Neural progenitor cell (in vitro differentiated cells): ENCODE data around the gene FRRS1. TPM values are rescaled to one million over a fixed set of nuclear protein-coding genes. Genes with fewer than 3 reads are reported as not detected.

Experiments used
- DNase-seq: peaks from one replicate; pipeline ENCODE4 v3.0.0-alpha.2; 2016; ENCODE audit warnings: low spot score
- H2AFZ ChIP-seq: fragments of 200-600 bp; sonication (generic); replicated peaks from 2 replicates; pipeline ENCODE4 v1.6.1; 2016; ENCODE audit warnings: antibody characterized with exemption
- H3F3A ChIP-seq: fragments of 200-600 bp; sonication (generic); 2 replicates; pipeline ENCODE4 v1.6.1; 2016; ENCODE audit warnings: antibody characterized with exemption, low read depth
- H3K27ac ChIP-seq: fragments of 200-600 bp; sonication (generic); 2 replicates; pipeline ENCODE4 v1.5.1; 2016; ENCODE audit warnings: mild to moderate bottlenecking
- H3K27me3 ChIP-seq: fragments of 200-600 bp; sonication (generic); 2 replicates; pipeline ENCODE4 v1.6.1; 2016; ENCODE audit warnings: mild to moderate bottlenecking, moderate library complexity
- H3K36me3 ChIP-seq: fragments of 200-600 bp; sonication (generic); 2 replicates; pipeline ENCODE4 v1.5.1; 2016
- H3K4me1 ChIP-seq: fragments of 200-600 bp; sonication (generic); 2 replicates; pipeline ENCODE4 v1.6.1; 2016; ENCODE audit warnings: mixed run types
- H3K4me2 ChIP-seq: fragments of 200-600 bp; sonication (generic); 2 replicates; pipeline ENCODE4 v1.6.1; 2016
- H3K4me3 ChIP-seq: fragments of 200-600 bp; sonication (generic); 2 replicates; pipeline ENCODE4 v1.5.1; 2016
- H3K79me2 ChIP-seq: fragments of 200-600 bp; sonication (generic); 2 replicates; pipeline ENCODE4 v1.6.1; 2016; ENCODE audit warnings: low read depth
- H3K9ac ChIP-seq: fragments of 200-600 bp; sonication (generic); 2 replicates; pipeline ENCODE4 v1.6.1; 2016
- H3K9me3 ChIP-seq: fragments of 200-600 bp; sonication (generic); 2 replicates; pipeline ENCODE4 v1.5.1; 2016; ENCODE audit warnings: low read depth
- H4K20me1 ChIP-seq: fragments of 200-600 bp; sonication (generic); 2 replicates; pipeline ENCODE4 v1.6.1; 2016; ENCODE audit warnings: low read depth
- H3K27ac Mint-ChIP-seq: 3 replicates; pipeline ENCODE4 v1.8.0; 2021; ENCODE audit warnings: mixed read lengths
- H3K27me3 Mint-ChIP-seq: 2 replicates; pipeline ENCODE4 v1.8.0; 2022; ENCODE audit warnings: low read depth, mild to moderate bottlenecking, inconsistent platforms, moderate library complexity, mixed read lengths; ENCODE audit not compliant: insufficient read depth
- H3K36me3 Mint-ChIP-seq: 3 replicates; pipeline ENCODE4 v1.8.0; 2021; ENCODE audit warnings: mixed read lengths
- H3K4me1 Mint-ChIP-seq: 3 replicates; pipeline ENCODE4 v1.8.0; 2021; ENCODE audit warnings: mixed read lengths
- H3K4me3 Mint-ChIP-seq: 3 replicates; pipeline ENCODE4 v1.8.0; 2021; ENCODE audit warnings: mild to moderate bottlenecking, moderate library complexity, mixed read lengths
- H3K9me3 Mint-ChIP-seq: 3 replicates; pipeline ENCODE4 v1.8.0; 2020; ENCODE audit warnings: mixed read lengths
- CTCF ChIP-seq: fragments of 200-600 bp; sonication (generic); IDR thresholded peaks from 2 replicates; pipeline ENCODE4 v1.5.1; 2017; ENCODE audit warnings: antibody characterized with exemption, mild to moderate bottlenecking
- EZH2 ChIP-seq: fragments of 200-600 bp; sonication (generic); IDR thresholded peaks from 2 replicates; pipeline ENCODE4 v1.6.1; 2017; ENCODE audit warnings: antibody characterized with exemption, mild to moderate bottlenecking, moderate library complexity
- EZH2phosphoT487 ChIP-seq: fragments of 200-600 bp; sonication (generic); IDR thresholded peaks from 2 replicates; pipeline ENCODE4 v1.6.1; 2017; ENCODE audit warnings: antibody characterized with exemption
- total RNA-seq: library from RNA; depleted of rRNA; stranded (reverse); fragments of >200 nt; gene quantifications from 2 replicates; pipeline ENCODE4 v1.2.3, GENCODE V29; 2015; ENCODE audit warnings: low replicate concordance

Gene FRRS1
- total RNA-seq, 1 donor from 2014 or later = 5.1 TPM

- no peak overlapping the region for H3K4me3 ChIP-seq
- no peak overlapping the region for H3K4me2 ChIP-seq
- no peak for TF ChIP-seq EZH2
- TF ChIP-seq EZH2phosphoT487 = no peak
- no peak for TF ChIP-seq CTCF
- no peak overlapping the region for H2AFZ ChIP-seq
- peaks cover 2% of the 10 kb centered on the region for H3K27me3 Mint-ChIP-seq
- no peak overlapping the region for H3K27ac ChIP-seq
- no peaks in the 10 kb centered on the region for H4K20me1 ChIP-seq
- no peaks in the 10 kb centered on the region for H3K79me2 ChIP-seq
- no peaks in the 10 kb centered on the region for H3K4me1 Mint-ChIP-seq
- H3F3A ChIP-seq = no peaks in the 10 kb centered on the region
- no peaks in the 10 kb centered on the region for H3K27me3 ChIP-seq
- H3K9me3 ChIP-seq = no peaks in the 10 kb centered on the region
- no peak overlapping the region for H3K27ac Mint-ChIP-seq
- no peak overlapping the region for H3K9ac ChIP-seq
- H3K36me3 Mint-ChIP-seq = no peaks in the 10 kb centered on the region
- no peak for DNase-seq
- no peaks in the 10 kb centered on the region for H3K36me3 ChIP-seq
- peaks cover 5% of the 10 kb centered on the region for H3K9me3 Mint-ChIP-seq
- H3K4me3 Mint-ChIP-seq = no peak overlapping the region
- no peaks in the 10 kb centered on the region for H3K4me1 ChIP-seq
Observed at GRCh38 chr1:99702221-99702620, 64.2 kb downstream of the FRRS1 start.

- Mint-ChIP-seq H3K9me3 (peaks cover 5% of the 10 kb centered on the region), H3K36me3 (no peaks in the 10 kb centered on the region), H3K27ac (no peak overlapping the region), H3K4me1 (no peaks in the 10 kb centered on the region), H3K27me3 (peaks cover 2% of the 10 kb centered on the region), H3K4me3 (no peak overlapping the region)
- H4K20me1 ChIP-seq = no peaks in the 10 kb centered on the region
- no peak overlapping the region for H2AFZ ChIP-seq
- H3F3A ChIP-seq = no peaks in the 10 kb centered on the region
- H3K79me2 ChIP-seq = no peaks in the 10 kb centered on the region
- H3K36me3 ChIP-seq = no peaks in the 10 kb centered on the region
- TF ChIP-seq EZH2 (no peak), EZH2phosphoT487 (no peak)
- H3K4me3 ChIP-seq = no peak overlapping the region
- no peak for DNase-seq
- no peaks in the 10 kb centered on the region for H3K9me3 ChIP-seq
- H3K4me1 ChIP-seq = no peaks in the 10 kb centered on the region
- no peak overlapping the region for H3K4me2 ChIP-seq
- H3K27me3 ChIP-seq = no peaks in the 10 kb centered on the region
- no peak overlapping the region for H3K27ac ChIP-seq
- H3K9ac ChIP-seq = no peak overlapping the region
Observed at GRCh38 chr1:99700020-99700419, 66.4 kb downstream of the FRRS1 start.

GRCh38 chr1:99697580-99697979 is 68.9 kb downstream of the FRRS1 start:
- Mint-ChIP-seq H3K4me3 (no peak overlapping the region), H3K27me3 (peaks cover 2% of the 10 kb centered on the region), H3K36me3 (no peaks in the 10 kb centered on the region), H3K4me1 (no peaks in the 10 kb centered on the region), H3K27ac (no peak overlapping the region), H3K9me3 (peaks cover 3% of the 10 kb centered on the region)
- DNase-seq = no peak
- Histone ChIP-seq H3K9me3 (no peaks in the 10 kb centered on the region), H3K4me2 (no peak overlapping the region), H3K4me3 (no peak overlapping the region), H3K36me3 (no peaks in the 10 kb centered on the region), H3K79me2 (no peaks in the 10 kb centered on the region), H3K4me1 (no peaks in the 10 kb centered on the region), H3K9ac (no peak overlapping the region), H3K27ac (no peak overlapping the region), H2AFZ (no peak overlapping the region), H3K27me3 (no peaks in the 10 kb centered on the region), H3F3A (no peaks in the 10 kb centered on the region), H4K20me1 (no peaks in the 10 kb centered on the region)
- TF ChIP-seq EZH2 (no peak), EZH2phosphoT487 (no peak), CTCF (no peak)

GRCh38 chr1:99696616-99697015 is 69.8 kb downstream of the FRRS1 start:
- DNase-seq = no peak
- Mint-ChIP-seq H3K27ac (no peak overlapping the region), H3K4me3 (no peak overlapping the region), H3K27me3 (peaks cover 5% of the 10 kb centered on the region), H3K9me3 (peaks cover 2% of the 10 kb centered on the region), H3K4me1 (no peaks in the 10 kb centered on the region), H3K36me3 (no peaks in the 10 kb centered on the region)
- TF ChIP-seq EZH2 = no peak
- no peak for TF ChIP-seq EZH2phosphoT487
- no peak for TF ChIP-seq CTCF
- Histone ChIP-seq H4K20me1 (no peaks in the 10 kb centered on the region), H3F3A (no peaks in the 10 kb centered on the region), H3K4me1 (no peaks in the 10 kb centered on the region), H3K4me3 (no peak overlapping the region), H3K79me2 (no peaks in the 10 kb centered on the region), H3K27me3 (no peaks in the 10 kb centered on the region), H3K9me3 (no peaks in the 10 kb centered on the region), H3K4me2 (no peak overlapping the region), H2AFZ (no peak overlapping the region), H3K27ac (no peak overlapping the region), H3K9ac (no peak overlapping the region), H3K36me3 (no peaks in the 10 kb centered on the region)
